Panc1 (cell line): ENCODE data around the gene STIP1.

Experiments
- CTCF ChIP-seq: fragments of 450-650 bp; IDR thresholded peaks from 2 replicates; pipeline ENCODE4 v1.5.1; 2017; ENCODE audit warnings: mild to moderate bottlenecking
- POLR2AphosphoS5 ChIP-seq: IDR thresholded peaks from 2 replicates; pipeline ENCODE4 v1.6.1; 2012; ENCODE audit warnings: mild to moderate bottlenecking, low read depth, low read length, moderate library complexity
- REST ChIP-seq, 2 experiments: IDR thresholded peaks; 2 replicates each; pipeline ENCODE4 v1.6.1; 2011 to 2012; ENCODE audit warnings: low read depth in 2 of 2, control low read depth in 1 of 2, low read length in 1 of 2, mild to moderate bottlenecking in 1 of 2, moderate library complexity in 1 of 2; ENCODE audit not compliant: insufficient read depth in 1 of 2
- SIN3A ChIP-seq: IDR thresholded peaks from 2 replicates; pipeline ENCODE4 v1.6.1; 2012; ENCODE audit warnings: low read depth, mild to moderate bottlenecking, low read length, moderate library complexity, borderline replicate concordance; ENCODE audit not compliant: insufficient read depth
- TCF7L2 ChIP-seq: IDR thresholded peaks from 2 replicates; pipeline ENCODE4 v1.6.1; 2011; ENCODE audit warnings: mild to moderate bottlenecking, low read depth, low read length, inconsistent platforms

GRCh38 chr11:64229744-64230170, 43.8 kb downstream of the STIP1 start:
- TF ChIP-seq POLR2AphosphoS5 (no peak), CTCF (no peak), REST (IDR thresholded peaks at IDR 0.05; ENCODE audit: insufficient read depth in 1 of 2, low read depth in 2 of 2, low read length in 1 of 2) (no peak), TCF7L2 (no peak), SIN3A (no peak)
